ENCODE measurements around the gene SLC16A10. TPM values are rescaled to one million over a fixed set of nuclear protein-coding genes. Genes with fewer than 3 reads are reported as not detected.

The SLC16A10 gene
- total and polyA plus RNA-seq, 2 of the 8 experiments (the other 6 are each of a cell fraction or from before 2014, with no cell fraction given) = 18.6 to 23.2 TPM

GRCh38 chr6:111280445-111280955 is 193.2 kb downstream of the SLC16A10 start (continued):
- no peak for TF ChIP-seq CHD7 (IDR thresholded peaks at IDR 0.05; ENCODE audit: insufficient replicate concordance, low read length)
- no peak for TF ChIP-seq EZH2 (IDR thresholded peaks at IDR 0.05; ENCODE audit: low read depth, low read length, severe bottlenecking)
- TF ChIP-seq BRCA1 (IDR thresholded peaks at IDR 0.05; ENCODE audit: low read depth, low read length) = no peak
- no peak for TF ChIP-seq BACH1 (IDR thresholded peaks at IDR 0.05; ENCODE audit: low read length)
- TF ChIP-seq NRF1 (IDR thresholded peaks at IDR 0.05; ENCODE audit: low read depth, low read length) = no peak
- TF ChIP-seq SIX5 (IDR thresholded peaks at IDR 0.05; ENCODE audit: low read depth, low read length) = no peak
- TF ChIP-seq TCF12 (IDR thresholded peaks at IDR 0.05; ENCODE audit: low read depth, low read length) = no peak
- TF ChIP-seq FOSL1 (IDR thresholded peaks at IDR 0.05; ENCODE audit: insufficient read depth, low read depth, low read length) = no peak
- no peak for TF ChIP-seq ATF3 (IDR thresholded peaks at IDR 0.05; ENCODE audit: insufficient read depth, low read depth, low read length)
